OCI-LY1 (cell line): ENCODE measurements around the gene P3R3URF.

Source experiments
- H2AFZ ChIP-seq: fragments of 200-600 bp; sonication (generic), shearing (Covaris generic); 2 replicates; pipeline ENCODE4 v1.6.0; 2014; ENCODE audit warnings: antibody characterized with exemption, mild to moderate bottlenecking, low read length
- H3F3A ChIP-seq: fragments of 200-600 bp; sonication (generic), shearing (Covaris generic); 2 replicates; pipeline ENCODE4 v1.6.0; 2014; ENCODE audit warnings: mild to moderate bottlenecking, antibody characterized with exemption, low read length, moderate library complexity; ENCODE audit not compliant: insufficient read depth
- H3K27ac ChIP-seq: fragments of 200-600 bp; sonication (generic); 2 replicates; pipeline ENCODE4 v1.5.1; 2014; ENCODE audit warnings: low read length, mixed run types, mild to moderate bottlenecking, low read depth; ENCODE audit not compliant: poor library complexity, severe bottlenecking
- H3K27me3 ChIP-seq: fragments of 200-600 bp; sonication (generic); 2 replicates; pipeline ENCODE4 v1.6.0; 2014; ENCODE audit warnings: antibody characterized with exemption, mild to moderate bottlenecking, low read length, moderate library complexity; ENCODE audit not compliant: insufficient read depth
- H3K36me3 ChIP-seq: fragments of 200-600 bp; sonication (generic); 2 replicates; pipeline ENCODE4 v1.6.1; 2014; ENCODE audit warnings: mild to moderate bottlenecking, antibody characterized with exemption, low read length, moderate library complexity, mixed read lengths; ENCODE audit not compliant: insufficient read depth
- H3K4me1 ChIP-seq: fragments of 200-600 bp; sonication (generic); 2 replicates; pipeline ENCODE4 v1.5.1; 2014; ENCODE audit warnings: mild to moderate bottlenecking, low read length, moderate library complexity; ENCODE audit not compliant: insufficient read depth, severe bottlenecking
- H3K4me2 ChIP-seq: fragments of 200-600 bp; sonication (generic), shearing (Covaris generic); 2 replicates; pipeline ENCODE4 v1.6.1; 2014; ENCODE audit warnings: low read length
- H3K4me3 ChIP-seq: fragments of 200-600 bp; sonication (generic); 2 replicates; pipeline ENCODE4 v1.5.1; 2014; ENCODE audit warnings: low read length, low read depth, mild to moderate bottlenecking, mixed read lengths; ENCODE audit not compliant: poor library complexity, severe bottlenecking
- H3K79me2 ChIP-seq: fragments of 200-600 bp; shearing (Covaris generic); 2 replicates; pipeline ENCODE4 v1.6.1; 2016; ENCODE audit warnings: mixed run types, low read length, mixed read lengths; ENCODE audit not compliant: insufficient read depth
- H3K9ac ChIP-seq: fragments of 200-600 bp; sonication (generic), shearing (Covaris generic); 2 replicates; pipeline ENCODE4 v1.6.1; 2014; ENCODE audit warnings: mild to moderate bottlenecking, low read length, mixed read lengths
- H3K9me2 ChIP-seq: fragments of 200-600 bp; sonication (generic), shearing (Covaris generic); 2 replicates; pipeline ENCODE4 v1.6.1; 2014; ENCODE audit warnings: low read depth, mild to moderate bottlenecking, low read length, mixed read lengths
- H3K9me3 ChIP-seq: fragments of 200-600 bp; shearing (Covaris generic); 2 replicates; pipeline ENCODE4 v1.6.1; 2014; ENCODE audit warnings: low read length, mixed read lengths
- H4K20me1 ChIP-seq: fragments of 200-600 bp; sonication (generic), shearing (Covaris generic); 2 replicates; pipeline ENCODE4 v1.6.0; 2016; ENCODE audit warnings: mild to moderate bottlenecking, low read length; ENCODE audit not compliant: insufficient read depth
- EZH2 ChIP-seq: fragments of 200-600 bp; sonication (generic), shearing (Covaris generic); IDR thresholded peaks from 2 replicates; pipeline ENCODE4 v1.8.0; 2017; ENCODE audit warnings: borderline replicate concordance, mixed run types, mild to moderate bottlenecking, antibody characterized with exemption, low read length, moderate library complexity, mixed read lengths
- TF ChIP-seq, protein P1 (sequence below): fragments of 200-600 bp; sonication (generic), shearing (Covaris generic); IDR thresholded peaks from 2 replicates; pipeline ENCODE4 v1.5.1; 2017; ENCODE audit warnings: mild to moderate bottlenecking, antibody characterized with exemption, low read length, moderate library complexity, mixed read lengths

P3R3URF gene

DNA sequence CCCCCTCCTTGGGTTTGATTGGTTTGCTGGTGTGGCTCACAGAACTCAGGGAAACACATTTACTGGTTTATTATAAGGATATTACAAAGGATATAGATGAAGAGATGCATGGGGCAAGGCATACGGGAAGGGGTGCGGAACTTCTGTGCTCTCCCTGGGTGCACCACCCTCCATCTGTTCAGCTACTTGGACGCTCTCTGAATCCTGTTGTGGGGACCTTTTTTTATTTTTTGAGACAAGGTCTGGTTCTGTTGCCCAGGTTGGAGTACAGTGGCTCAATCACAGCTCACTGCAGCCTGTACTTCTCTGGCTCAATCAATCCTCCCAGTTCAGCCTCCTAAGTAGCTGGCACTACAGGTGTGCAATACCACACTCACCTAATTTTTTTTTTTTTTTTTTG, 34.3 kb upstream of the P3R3URF start:
- no peaks in the 10 kb centered on the region for H3K27me3 ChIP-seq
- no peaks in the 10 kb centered on the region for H3K36me3 ChIP-seq
- no peak overlapping the region for H3K27ac ChIP-seq
- no peaks in the 10 kb centered on the region for H4K20me1 ChIP-seq
- no peaks in the 10 kb centered on the region for H3K4me1 ChIP-seq
- TF ChIP-seq, protein P1, sequence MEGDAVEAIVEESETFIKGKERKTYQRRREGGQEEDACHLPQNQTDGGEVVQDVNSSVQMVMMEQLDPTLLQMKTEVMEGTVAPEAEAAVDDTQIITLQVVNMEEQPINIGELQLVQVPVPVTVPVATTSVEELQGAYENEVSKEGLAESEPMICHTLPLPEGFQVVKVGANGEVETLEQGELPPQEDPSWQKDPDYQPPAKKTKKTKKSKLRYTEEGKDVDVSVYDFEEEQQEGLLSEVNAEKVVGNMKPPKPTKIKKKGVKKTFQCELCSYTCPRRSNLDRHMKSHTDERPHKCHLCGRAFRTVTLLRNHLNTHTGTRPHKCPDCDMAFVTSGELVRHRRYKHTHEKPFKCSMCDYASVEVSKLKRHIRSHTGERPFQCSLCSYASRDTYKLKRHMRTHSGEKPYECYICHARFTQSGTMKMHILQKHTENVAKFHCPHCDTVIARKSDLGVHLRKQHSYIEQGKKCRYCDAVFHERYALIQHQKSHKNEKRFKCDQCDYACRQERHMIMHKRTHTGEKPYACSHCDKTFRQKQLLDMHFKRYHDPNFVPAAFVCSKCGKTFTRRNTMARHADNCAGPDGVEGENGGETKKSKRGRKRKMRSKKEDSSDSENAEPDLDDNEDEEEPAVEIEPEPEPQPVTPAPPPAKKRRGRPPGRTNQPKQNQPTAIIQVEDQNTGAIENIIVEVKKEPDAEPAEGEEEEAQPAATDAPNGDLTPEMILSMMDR: no peak
- TF ChIP-seq EZH2: no peak
- no peaks in the 10 kb centered on the region for H3K79me2 ChIP-seq
- no peak overlapping the region for H2AFZ ChIP-seq
- no peak overlapping the region for H3K4me3 ChIP-seq
- no peak overlapping the region for H3K4me2 ChIP-seq
- no peaks in the 10 kb centered on the region for H3F3A ChIP-seq
- no peak overlapping the region for H3K9ac ChIP-seq
- no peaks in the 10 kb centered on the region for H3K9me3 ChIP-seq
- H3K9me2 ChIP-seq: no peaks in the 10 kb centered on the region

DNA sequence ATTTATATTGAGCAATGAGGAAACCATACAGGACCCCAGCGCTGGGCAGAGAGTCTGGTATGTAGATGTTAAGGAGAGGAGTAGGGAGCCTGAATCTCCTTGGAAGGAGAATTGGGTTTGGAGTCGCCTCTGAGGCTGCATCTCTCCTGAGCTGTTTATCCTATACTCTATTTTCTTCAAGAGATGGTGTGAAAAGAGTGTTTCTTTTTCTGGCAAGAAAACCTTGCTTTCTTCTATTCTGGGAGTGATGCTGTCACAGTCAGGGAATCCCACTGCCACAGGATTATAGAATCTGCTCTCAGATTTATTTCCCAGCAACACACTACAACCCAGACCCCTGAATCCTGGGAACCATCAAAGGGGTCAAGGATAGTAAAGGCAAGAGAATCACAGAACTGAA, 30.1 kb upstream of the P3R3URF start:
- no peaks in the 10 kb centered on the region for H3K27me3 ChIP-seq
- no peaks in the 10 kb centered on the region for H3K9me3 ChIP-seq
- no peak overlapping the region for H2AFZ ChIP-seq
- H3F3A ChIP-seq: no peaks in the 10 kb centered on the region
- H4K20me1 ChIP-seq: no peaks in the 10 kb centered on the region
- TF ChIP-seq EZH2: no peak
- TF ChIP-seq, protein P1: no peak
- no peaks in the 10 kb centered on the region for H3K79me2 ChIP-seq
- peaks cover 14% of the 10 kb centered on the region for H3K4me1 ChIP-seq
- no peak overlapping the region for H3K9ac ChIP-seq
- no peak overlapping the region for H3K27ac ChIP-seq
- H3K36me3 ChIP-seq: no peaks in the 10 kb centered on the region
- H3K4me2 ChIP-seq: no peak overlapping the region
- no peaks in the 10 kb centered on the region for H3K9me2 ChIP-seq
- H3K4me3 ChIP-seq: no peak overlapping the region

DNA sequence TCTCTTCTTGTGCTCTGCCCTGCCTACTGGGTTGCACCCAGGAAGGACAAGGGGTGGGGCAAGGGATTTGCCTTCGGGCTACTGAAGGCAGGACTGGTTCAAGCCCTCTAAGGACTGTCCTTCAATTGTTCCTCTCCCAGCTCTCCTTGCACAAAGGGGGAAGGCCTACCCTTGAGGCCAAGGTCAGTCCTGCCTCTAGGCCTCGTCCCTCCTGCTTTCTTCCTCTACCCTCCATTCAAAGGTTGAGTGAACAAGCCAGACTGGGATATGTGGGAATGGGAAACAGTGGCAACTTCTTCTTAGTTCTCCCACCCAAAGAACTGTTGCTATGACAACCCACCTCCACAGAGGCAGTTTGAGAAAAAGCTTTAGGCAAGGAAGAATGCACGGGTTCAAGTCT, 29.5 kb upstream of the P3R3URF start:
- Histone ChIP-seq H3K79me2 (no peaks in the 10 kb centered on the region), H4K20me1 (no peaks in the 10 kb centered on the region), H3K4me3 (no peak overlapping the region), H3K4me2 (no peak overlapping the region), H3K27ac (no peak overlapping the region), H3K4me1 (peaks cover 14% of the 10 kb centered on the region), H3F3A (no peaks in the 10 kb centered on the region), H3K9ac (no peak overlapping the region), H3K9me3 (no peaks in the 10 kb centered on the region), H3K36me3 (no peaks in the 10 kb centered on the region), H3K9me2 (no peaks in the 10 kb centered on the region), H2AFZ (no peak overlapping the region), H3K27me3 (no peaks in the 10 kb centered on the region)
- TF ChIP-seq, protein P1: no peak
- TF ChIP-seq EZH2: no peak
